NCI-H69 (cell line): ENCODE data around the gene CREBBP.
"Not testable (repeated sequence)": the region's sequence is repeated elsewhere in the genome, so short reads cannot be mapped to it uniquely, and the experiment has no call there.

Experiments
- DNase-seq: peaks from one replicate; lab custom pipeline; 2025; lab: John Stamatoyannopoulos, UW

CREBBP gene

GRCh38 chr16:3735541-3735940 lies 145.0 kb downstream of the CREBBP start:
- no peak for DNase-seq

GRCh38 chr16:3734758-3735221 lies 145.7 kb downstream of the CREBBP start:
- no peak for DNase-seq

DNA sequence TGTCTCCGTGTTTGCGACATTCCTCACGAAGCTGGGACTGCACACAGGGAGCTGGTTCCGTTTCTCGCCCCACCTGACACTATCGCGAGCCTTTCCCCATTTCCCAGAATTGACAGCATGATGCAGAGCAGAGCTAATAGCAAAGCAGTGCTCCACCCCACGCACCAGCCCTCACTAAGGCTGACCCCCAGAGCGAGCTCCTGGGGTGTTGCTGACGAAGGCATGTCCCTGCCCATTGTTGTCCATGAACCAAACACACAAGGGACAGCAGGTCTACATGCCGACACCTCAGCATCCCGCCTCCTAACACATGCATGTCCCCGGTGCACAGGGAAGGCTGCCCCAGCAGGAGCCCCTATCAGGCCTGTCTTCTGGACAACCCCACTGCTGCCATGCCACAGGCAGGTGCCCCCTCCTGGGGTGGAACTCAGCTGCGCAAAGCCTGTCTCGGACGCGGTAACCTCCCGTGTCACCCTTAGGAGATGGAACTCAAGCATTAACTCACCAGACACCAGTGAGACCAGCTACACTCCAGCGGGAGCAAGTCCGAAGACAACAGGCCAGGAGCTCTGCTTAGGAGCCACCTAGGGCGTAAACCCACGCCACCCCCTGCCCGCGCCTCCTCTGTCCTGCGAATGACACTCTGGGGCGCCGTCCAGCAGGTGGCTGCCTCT lies 146.3 kb downstream of the CREBBP start:
- DNase-seq: no peak

GRCh38 chr16:3732171-3732570 lies 148.3 kb downstream of the CREBBP start:
- no peak for DNase-seq

DNA sequence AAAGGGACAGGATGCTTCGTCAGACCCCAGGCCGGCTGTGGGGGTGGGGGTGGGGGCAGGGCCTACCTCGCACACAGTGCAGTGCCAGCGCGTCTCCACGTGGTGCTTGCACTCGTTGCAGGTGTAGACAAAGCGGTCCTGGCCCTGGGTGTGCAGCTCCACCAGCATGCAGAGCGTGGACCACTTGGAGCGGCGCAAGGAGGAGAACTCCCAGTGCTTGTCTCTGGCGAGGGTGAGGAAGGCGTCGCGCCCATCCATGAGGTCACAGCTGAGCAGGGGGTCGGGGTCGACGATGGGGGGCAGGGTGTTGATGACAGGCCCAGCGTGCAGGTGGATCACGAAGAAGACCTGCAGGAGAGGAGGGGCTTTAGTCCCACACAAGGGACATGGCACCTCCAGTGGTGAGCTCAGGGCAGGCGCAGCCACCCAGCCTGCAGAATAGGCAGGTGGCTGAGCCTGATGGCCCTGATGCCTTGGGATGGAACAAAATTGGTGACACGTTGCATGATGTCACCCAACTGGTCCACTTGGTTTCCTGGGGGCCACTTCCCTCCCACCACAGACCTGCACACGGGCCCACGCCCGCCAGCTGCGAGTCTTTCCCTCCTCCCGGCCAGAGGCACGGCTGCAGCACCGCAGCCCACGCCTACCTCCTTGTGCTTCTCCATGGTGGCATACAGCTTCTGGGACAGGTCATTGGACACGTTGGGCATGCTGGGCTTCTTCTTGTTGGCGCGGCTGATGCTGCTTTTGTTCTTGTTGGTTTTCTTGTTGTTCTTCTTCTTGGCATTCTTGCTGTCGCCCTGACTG lies 149.2 kb downstream of the CREBBP start:
- DNase-seq: no peak

DNA sequence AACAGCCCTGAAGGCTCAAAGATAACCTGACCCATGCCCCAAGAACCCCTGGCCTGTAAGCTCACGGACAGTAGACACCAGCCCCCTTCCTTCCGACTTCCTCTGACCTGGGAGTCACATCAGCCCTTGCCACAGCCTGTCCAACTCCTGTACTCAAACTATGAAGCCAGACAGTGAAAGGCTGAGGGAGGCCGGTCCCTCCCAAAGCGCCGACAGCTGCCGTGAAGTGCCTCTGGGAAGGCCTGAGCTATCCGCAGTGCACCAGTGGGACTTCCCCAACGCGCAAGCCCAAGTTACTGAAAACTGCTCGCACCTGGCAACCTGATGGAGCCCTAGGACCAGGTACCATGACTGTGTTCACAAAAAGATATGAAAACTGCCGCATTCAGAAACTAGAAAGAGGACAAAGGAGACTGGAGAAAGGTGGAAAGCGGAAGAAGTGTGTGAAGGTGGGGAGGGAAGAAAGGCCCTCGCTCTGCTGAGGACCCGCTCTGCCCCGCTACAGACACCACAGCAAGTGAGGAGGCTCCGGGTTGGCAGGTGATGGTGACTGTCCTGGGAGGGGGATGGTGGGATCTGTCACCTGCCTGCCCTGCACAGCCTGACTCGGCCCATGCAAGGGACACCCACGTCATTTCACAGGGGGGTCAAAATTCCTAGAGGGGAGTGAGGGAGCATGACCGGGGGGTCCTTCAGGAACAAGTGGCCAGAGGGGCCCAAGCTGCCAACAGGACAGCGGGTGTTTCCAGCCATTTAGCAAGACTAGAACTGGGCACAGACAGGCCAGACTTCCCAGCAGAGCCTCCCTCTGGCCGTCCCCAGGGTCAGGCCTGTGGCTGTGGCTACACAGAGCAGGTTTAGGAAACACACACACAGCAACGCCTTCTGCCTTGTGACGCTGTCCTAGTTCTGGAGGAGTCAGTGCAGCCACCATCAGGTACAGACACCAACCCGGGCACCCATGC lies 150.1 kb downstream of the CREBBP start:
- no peak for DNase-seq

DNA sequence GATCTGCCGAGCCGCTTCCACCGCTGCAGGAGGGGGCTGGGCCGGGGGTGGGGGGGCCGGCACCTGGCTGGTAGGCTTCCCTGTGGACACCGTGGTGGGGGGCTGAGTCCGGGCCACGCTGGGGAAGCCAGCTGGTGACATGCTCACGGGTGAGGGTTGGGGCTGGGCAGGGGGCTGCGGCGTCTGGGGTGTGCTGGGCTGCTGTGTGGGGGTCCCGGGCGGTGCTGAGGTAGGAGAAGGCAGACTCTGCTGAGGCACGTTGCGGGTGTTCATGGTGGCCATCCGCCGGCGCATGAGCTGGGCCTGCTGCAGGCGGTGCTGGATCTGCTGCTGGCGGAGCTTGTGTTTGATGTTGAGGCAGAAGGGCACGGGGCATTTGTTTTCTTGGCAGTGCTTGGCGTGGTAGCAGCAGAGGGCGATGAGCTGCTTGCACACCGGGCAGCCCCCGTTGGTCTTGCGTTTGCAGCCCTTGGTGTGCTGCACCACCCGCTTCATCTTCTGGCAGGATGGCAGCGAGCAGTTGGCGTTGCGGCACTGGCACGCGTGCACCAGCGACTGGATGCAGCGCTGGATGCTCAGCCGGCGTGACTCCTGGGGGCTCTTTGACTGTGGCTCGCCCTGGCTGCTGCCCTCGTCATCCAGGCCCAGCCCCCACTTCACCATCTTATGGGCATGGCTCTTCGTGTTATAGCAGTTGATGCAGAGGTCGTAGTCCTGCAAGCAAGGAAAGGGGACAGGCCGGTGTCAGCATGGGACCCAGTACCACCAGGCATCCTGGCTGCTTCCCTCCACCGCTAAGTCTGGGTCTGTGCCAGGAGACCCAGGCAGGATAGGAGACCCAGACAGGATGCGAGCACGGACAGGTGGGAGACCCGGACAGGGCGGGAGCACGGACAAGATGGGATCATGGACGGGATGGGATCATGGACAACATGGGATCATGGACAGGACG lies 151.1 kb downstream of the CREBBP start:
- no peak for DNase-seq

- DNase-seq: no peak
Observed at GRCh38 chr16:3728424-3729160, 151.9 kb downstream of the CREBBP start.

- no peak for DNase-seq
Observed at GRCh38 chr16:3727806-3728381, 152.6 kb downstream of the CREBBP start.

DNA sequence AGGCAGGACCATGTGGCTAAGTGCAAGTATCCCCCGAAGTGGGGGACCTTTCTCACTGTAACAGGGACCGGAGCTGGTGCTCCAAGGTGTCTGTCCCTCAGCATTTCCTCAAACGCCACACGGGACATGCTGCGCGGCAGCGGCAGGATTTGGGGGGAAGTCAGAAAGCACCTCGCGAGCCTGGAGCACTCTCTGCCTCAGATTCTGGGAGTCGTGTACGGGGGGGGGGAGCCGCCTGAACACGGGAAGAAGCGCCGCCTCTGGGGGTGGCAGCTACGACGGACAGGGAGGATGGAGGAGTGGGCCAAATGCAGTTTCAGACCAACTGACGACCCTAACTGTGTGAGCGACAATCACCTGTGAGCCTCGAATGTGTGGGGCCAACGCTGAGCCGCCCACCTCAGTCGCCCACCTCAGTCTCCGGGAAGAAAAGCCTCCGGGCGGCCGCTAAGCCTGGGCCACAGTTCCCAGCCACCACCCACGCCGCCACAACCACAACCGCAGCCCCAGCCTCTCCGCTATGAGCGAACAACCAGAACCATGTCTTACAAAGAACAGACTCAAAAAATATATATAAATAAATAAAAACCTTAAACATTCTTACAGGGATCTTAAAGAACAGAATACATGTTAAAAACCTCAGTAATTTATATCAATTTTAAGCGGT lies 154.4 kb downstream of the CREBBP start:
- no peak for DNase-seq

- no peak for DNase-seq
Observed at GRCh38 chr16:3725276-3725675, 155.2 kb downstream of the CREBBP start.

GRCh38 chr16:3722508-3722907 lies 158.0 kb downstream of the CREBBP start:
- no peak for DNase-seq

DNA sequence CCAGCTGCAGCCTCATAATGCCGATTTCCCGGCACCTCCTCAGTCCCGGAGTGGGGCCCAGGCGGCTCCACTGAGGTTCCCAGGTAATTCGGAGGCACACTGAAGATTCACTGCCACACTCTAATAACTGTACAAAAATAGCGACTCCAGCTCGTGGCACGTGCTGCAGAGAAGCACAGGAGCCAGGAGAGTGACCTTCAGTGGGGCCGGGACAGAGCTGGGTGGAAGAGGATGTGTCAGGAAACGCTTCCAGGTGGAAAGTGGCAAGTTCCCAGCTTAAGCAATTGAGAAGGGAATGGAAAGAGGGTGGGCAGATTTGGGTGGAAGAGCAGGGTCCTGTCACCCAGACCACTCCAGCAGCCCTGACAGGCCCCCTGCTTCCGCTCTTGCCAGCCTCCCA lies 160.1 kb downstream of the CREBBP start:
- no peak for DNase-seq

- no peak for DNase-seq
Observed at GRCh38 chr16:3718628-3719027, 161.9 kb downstream of the CREBBP start.

- DNase-seq: no peak
Observed at GRCh38 chr16:3718019-3718391, 162.5 kb downstream of the CREBBP start.

DNA sequence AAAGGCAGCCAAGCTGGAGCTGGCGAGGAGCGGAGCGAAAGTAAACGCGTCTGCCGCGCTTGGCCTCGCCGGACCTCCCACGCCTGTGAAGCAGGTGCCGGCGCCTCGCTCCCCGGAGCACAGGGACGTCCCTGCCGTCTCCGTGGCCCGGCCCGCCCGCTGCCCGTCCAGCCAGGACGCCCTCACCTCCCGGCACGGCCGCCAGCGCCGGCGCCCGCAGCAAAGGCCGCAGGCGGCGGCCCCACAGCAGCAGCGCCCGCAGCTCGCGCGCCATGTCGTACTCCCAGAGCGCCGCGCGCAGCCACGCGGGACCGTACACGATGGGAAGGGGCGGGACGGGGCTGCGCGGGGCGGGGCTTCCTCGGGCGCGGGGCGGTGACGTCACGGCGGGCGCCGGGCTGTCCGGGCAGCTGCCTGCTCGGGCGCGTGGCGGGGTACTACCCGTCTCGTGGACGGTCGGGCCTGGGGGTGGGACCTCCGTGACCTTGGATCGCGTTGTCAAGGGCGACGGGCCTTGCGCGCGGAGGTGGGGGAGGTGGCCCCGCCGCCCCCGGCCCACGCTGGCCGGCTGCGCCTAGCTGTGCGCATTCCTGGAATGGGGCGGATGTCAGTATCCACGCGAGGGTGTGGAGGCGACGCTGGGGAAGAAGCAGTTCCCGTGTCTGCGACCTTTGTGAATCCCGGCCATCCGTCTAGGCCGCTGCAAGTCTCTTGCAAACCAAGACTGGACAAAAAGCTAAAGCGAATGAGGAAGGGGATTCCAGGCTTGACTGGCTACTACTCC lies 163.1 kb downstream of the CREBBP start, which contains the start of gene TRAP1:
TSS of gene TRAP1 (minus strand) at position 290 of the 784 bp plus-strand sequence. CDS start at position 274, 16 bp downstream.
- DNase-seq: peak; percentile 93

GRCh38 chr16:3716831-3717234 lies 163.7 kb downstream of the CREBBP start:
- DNase-seq: peak; percentile 77

DNA sequence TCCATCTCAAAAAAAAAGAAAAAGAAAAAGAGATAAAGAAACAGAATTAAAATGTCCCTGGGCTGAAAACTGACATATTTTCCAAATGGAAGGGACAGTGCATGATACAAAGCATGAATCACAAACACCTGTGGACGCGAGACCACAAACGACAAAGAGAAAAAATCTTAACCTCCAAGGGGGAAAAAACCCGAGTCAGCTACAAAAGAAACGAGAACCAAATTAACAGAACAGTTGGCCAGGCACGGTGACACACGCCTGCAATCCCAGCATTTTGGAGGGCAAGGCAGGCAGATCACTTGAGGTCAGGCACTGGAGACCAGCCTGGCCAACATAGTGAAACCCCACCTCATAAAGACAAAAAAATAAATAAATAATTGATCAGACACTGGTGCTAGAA lies 165.1 kb downstream of the CREBBP start:
- DNase-seq: no peak

DNA sequence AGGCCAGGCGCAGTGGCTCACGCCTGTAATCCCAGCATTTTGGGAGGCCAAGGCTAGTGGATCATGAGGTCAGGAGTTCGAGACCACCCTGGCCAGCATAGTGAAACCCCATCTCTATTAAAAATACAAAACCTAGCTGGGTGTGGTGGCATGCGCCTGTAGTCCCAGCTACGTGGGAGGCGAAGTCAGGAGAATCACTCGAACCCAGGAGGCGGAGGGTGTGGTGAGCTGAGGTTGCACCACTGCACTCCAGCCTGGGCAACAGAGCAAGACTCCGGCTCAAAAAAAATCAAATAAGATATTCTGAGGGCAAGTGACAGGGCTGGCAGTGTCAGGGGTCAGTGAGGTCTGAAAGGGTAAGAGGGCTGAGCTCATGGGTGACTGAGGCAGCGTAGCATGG lies 166.1 kb downstream of the CREBBP start:
- DNase-seq: not testable (repeated sequence)
